GM13977 (cell line): Measurements from ENCODE around the gene COL6A3.

Experiments
- DNase-seq: peaks from one replicate; pipeline ENCODE4 v3.0.0; 2012; ENCODE audit warnings: low spot score
- CTCF ChIP-seq: IDR thresholded peaks from 2 replicates; pipeline ENCODE4 v1.5.1; 2012; ENCODE audit warnings: mild to moderate bottlenecking, control low read depth; ENCODE audit not compliant: insufficient read depth; ENCODE audit errors: extremely low read depth, missing control alignments
- in situ Hi-C: fragments of 300-500 bp; cut with MboI; formaldehyde crosslinking; loops from one replicate; pipeline ENCODE4 v1.12.0; 2022; ENCODE audit warnings: low sequenced_read_pairs, low pct_unique_long_range_greater_than_20kb, mixed read lengths, inconsistent platforms; ENCODE audit not compliant: unreplicated experiment

Gene COL6A3

GRCh38 chr2:237405006-237405559 is 8.9 kb downstream of the COL6A3 start:
- in situ Hi-C loops: no loop called here
- DNase-seq: no peak
- TF ChIP-seq CTCF: no peak

- DNase-seq: no peak
- in situ Hi-C loops: no loop called here
- no peak for TF ChIP-seq CTCF
Measured at GRCh38 chr2:237404413-237404812, 9.6 kb downstream of the COL6A3 start.

GRCh38 chr2:237403024-237403882 is 10.7 kb downstream of the COL6A3 start:
- TF ChIP-seq CTCF: no peak
- in situ Hi-C loops: no loop called here
- DNase-seq: no peak

GRCh38 chr2:237400199-237400598 is 13.8 kb downstream of the COL6A3 start:
- in situ Hi-C loops: no loop called here
- DNase-seq: no peak
- no peak for TF ChIP-seq CTCF

GRCh38 chr2:237397072-237397471 is 16.9 kb downstream of the COL6A3 start:
- DNase-seq: no peak
- in situ Hi-C loops: no loop called here
- no peak for TF ChIP-seq CTCF

- in situ Hi-C loops: no loop called here
- no peak for DNase-seq
- no peak for TF ChIP-seq CTCF
Measured at GRCh38 chr2:237393523-237393922, 20.4 kb downstream of the COL6A3 start.
